GM19438 (cell line): ENCODE measurements around the gene ALPL.

Source experiments
- ATAC-seq: cut with Tn5 transposase; IDR thresholded peaks from one replicate; pipeline ENCODE4 v1.9.1; 2021; ENCODE audit warnings: low read depth; ENCODE audit not compliant: unreplicated experiment

Gene ALPL

GRCh38 chr1:21574466-21575151 is 65.4 kb downstream of the ALPL start:
- ATAC-seq: no peak

GRCh38 chr1:21575351-21575942 is 66.2 kb downstream of the ALPL start:
- no peak for ATAC-seq

- ATAC-seq: no peak
Measured at GRCh38 chr1:21576031-21576797, 67.0 kb downstream of the ALPL start.

- ATAC-seq: no peak
Measured at GRCh38 chr1:21576798-21577187, 67.6 kb downstream of the ALPL start.

- no peak for ATAC-seq
Measured at GRCh38 chr1:21577324-21577723, 68.1 kb downstream of the ALPL start.

GRCh38 chr1:21577933-21578332 is 68.7 kb downstream of the ALPL start:
- ATAC-seq: no peak

DNA sequence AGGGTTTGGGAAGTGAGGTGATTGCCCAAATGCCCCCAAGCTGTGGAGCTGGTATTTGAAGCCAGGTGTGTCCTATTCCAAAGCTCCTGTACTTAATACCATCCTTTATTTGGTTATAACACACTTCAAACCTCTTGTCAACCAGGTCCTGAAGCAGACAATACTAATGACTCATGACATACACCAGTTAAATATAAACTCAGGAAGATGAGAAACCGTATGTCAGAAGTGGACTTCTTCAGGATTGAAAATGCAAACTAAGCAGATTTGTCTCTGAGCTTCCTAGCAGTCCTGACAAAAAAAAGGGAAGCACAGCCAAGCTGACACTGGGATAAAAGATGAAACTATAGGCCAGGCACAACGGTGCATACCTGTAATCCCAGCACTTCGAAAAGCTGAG is 70.6 kb downstream of the ALPL start:
- no peak for ATAC-seq

DNA sequence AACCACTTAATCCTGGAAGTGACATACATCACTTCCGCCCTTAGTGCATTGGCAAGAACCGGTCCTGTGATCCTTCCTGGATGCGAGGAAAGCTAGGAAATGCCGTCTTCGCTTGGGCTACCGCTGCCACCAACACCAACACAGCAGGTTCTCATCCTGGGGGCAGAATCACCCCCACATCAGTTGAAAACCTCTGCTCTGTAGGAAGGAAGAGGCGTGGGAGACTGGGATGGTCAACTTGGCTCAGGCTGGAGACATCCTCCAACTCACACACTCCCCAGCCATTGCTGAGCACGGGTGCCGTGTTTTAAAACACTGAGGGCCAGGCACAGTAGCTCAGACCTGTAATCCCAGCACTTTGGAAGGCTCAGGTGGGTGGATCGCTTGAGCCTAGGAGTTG is 74.9 kb downstream of the ALPL start:
- ATAC-seq: no peak

DNA sequence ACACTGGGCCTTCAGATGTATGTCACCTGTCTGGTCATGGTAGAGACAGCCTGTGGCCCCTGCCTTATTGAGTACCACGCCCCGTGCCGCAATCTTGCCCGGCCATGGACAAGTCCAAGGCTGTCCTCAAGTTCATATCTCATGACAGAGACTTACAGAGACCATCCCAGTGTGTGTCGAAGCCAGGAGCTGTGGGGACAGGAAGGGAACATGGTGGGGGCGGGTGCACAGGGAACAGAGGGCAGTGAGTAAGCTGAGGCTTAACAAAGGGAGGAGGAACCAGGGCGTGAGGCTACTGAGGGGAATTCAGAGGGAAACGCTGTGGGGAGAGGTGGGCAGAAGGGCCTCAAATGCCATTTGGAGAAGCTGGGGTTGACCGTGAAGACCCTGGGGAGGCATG is 75.8 kb downstream of the ALPL start:
- ATAC-seq: no peak

GRCh38 chr1:21586222-21586621 is 77.0 kb downstream of the ALPL start:
- no peak for ATAC-seq

- ATAC-seq: no peak
Measured at GRCh38 chr1:21586846-21587601, 77.8 kb downstream of the ALPL start.

- no peak for ATAC-seq
Measured at GRCh38 chr1:21587602-21587953, 78.4 kb downstream of the ALPL start.

GRCh38 chr1:21589618-21590017 is 80.4 kb downstream of the ALPL start:
- no peak for ATAC-seq

- ATAC-seq: no peak
Measured at GRCh38 chr1:21590126-21590880, 81.1 kb downstream of the ALPL start.

DNA sequence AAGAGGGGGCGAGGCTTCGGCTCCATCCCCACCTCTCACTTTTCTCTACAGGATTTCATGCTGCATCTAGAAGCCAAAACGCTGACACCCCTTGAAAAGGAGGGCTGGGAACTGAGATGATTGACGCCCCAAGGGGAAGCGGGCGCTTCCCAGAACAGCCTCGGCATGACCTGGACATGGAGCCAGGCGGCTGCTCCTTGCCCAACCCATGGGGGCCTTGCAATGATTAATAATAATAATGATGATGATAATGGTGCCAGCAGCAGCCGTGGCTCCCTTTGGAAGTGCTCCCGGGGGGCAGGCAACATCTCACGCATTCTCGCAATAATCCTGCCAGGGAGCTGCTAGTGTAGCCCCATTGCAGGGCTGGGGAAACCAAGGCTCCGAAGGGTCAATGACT is 81.7 kb downstream of the ALPL start:
- no peak for ATAC-seq

DNA sequence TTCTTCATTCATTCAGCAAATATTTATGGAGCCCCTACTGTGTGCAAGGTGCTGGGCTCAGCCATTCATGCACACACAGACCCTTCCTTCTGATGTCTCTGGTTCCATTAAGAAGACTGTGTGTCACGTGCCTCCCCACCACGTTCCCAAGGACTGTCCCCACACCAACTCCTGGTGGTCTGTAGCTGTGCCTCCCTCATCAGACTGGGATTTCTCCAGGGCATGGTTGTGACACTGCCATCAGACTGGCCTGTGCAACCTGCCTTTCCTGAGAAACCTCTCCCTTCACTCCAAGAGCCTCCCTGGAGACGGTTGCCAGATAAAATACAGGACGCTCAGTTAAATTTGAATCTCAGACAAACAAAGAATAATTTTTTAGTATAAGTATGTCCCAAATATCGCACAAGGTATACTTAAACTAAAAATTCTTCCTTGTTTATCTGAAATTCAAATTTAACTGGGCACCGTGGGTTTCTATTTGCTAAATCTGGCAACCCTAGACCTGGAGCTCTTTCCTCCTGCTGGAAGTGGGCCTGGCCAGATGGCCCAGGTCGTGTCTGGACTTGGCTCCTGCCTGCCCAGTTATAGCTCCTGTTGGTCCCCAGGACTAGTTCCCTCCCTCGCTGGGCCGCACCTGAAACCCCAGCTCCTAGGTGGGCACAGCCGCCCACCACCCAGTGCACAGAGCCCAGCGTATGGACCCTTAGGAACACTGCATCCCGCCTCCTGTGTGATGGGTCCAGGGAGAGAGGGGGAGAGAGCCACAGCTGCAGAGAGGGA is 83.1 kb downstream of the ALPL start:
- no peak for ATAC-seq

- ATAC-seq: no peak
Measured at GRCh38 chr1:21593231-21593630, 84.0 kb downstream of the ALPL start.

GRCh38 chr1:21594501-21594900 is 85.3 kb downstream of the ALPL start:
- no peak for ATAC-seq

DNA sequence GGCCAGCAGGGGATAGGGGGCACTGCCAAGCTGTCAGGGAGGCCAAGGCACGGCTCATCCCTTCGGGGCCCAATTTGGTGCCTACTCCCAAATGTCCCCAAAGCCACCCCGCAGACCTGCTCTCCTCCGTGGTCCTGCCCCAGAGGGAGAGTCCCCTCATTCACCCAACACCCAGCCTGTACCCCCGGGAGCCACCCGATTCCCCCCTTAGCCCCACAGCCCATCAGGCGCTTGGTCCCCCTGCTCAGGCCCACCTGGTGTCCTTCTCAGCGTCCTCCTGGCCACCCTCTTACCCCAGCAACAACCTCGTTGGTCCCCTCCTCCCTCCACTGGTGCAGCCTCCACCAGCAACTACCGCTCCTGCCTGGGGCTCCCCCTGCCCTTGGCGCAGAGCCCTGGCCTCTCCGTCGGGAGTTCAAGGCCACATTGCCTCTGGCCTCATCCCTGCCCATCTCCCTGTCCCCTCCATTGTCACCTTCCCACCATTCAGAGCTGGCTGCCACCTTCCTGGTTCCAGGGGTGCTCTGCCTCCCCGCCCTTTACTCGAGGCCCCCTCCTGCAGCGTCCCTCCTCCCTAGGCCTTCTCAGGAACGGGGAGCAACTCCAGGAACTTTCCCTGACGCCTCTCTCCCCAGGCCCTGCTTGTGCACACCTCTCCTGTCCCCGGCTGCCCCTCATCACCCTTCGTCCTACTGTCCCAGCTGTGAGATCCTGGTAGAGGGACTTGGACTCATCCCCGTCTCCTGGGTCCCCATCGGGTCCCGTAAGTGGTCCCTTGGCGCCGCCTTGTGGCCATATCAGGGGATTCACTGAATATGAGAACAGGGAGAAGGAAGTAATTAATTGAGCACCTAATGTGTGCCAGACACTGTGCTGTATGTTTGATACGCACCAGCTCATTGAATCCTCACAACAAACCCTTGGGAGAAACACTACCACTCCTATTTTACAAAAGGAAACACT is 86.0 kb downstream of the ALPL start:
- no peak for ATAC-seq
